Measurements from ENCODE around the gene EBF3. TPM values are rescaled to one million over a fixed set of nuclear protein-coding genes. Genes with fewer than 3 reads are reported as not detected.

EBF3 gene
- total RNA-seq, 1 experiment from 2014 or later: 0.22 TPM

- no peak overlapping the region for H2BK20ac ChIP-seq (ENCODE audit: low read depth, low read length, poor library complexity, severe bottlenecking)
- H3K27ac Mint-ChIP-seq: no peak overlapping the region
- peaks cover 3% of the 10 kb centered on the region; the same call in 1 of the 2 replicates for H3K27me3 Mint-ChIP-seq (ENCODE audit: low read depth)
Observed at GRCh38 chr10:129887986-129888783, 75.9 kb downstream of the EBF3 start.

More at GRCh38 chr10:129887986-129888783, 75.9 kb downstream of the EBF3 start:
- Histone ChIP-seq H3K9ac (ENCODE audit: extremely low read depth, insufficient read length, low read length) (no peak overlapping the region), H3K27ac (ENCODE audit: insufficient read length, low read depth, low read length) (no peak overlapping the region), H2BK120ac (ENCODE audit: low read depth, low read length, poor library complexity, severe bottlenecking) (no peak overlapping the region), H3K23ac (ENCODE audit: insufficient read length, low read depth, low read length) (no peak overlapping the region), H3K4ac (ENCODE audit: low read depth, low read length) (no peak overlapping the region), H3K79me2 (ENCODE audit: insufficient read depth, low read length) (no peaks in the 10 kb centered on the region), H4K8ac (replicated peaks; ENCODE audit: insufficient read length, low read depth, low read length) (no peak overlapping the region), H3K18ac (ENCODE audit: insufficient read length, low read depth, low read length) (no peak overlapping the region), H3K27me3 (ENCODE audit: insufficient read depth, low read length) (no peaks in the 10 kb centered on the region), H3K4me2 (ENCODE audit: insufficient read depth, insufficient read length, low read length) (no peak overlapping the region), H2BK15ac (ENCODE audit: low read depth, low read length) (no peak overlapping the region), H3K4me1 (ENCODE audit: insufficient read depth, low read length) (no peaks in the 10 kb centered on the region), H4K91ac (ENCODE audit: insufficient read length, low read depth, low read length) (no peak overlapping the region), H2AFZ (ENCODE audit: low read length) (no peak overlapping the region), H3K14ac (ENCODE audit: insufficient read depth, low read length) (no peak overlapping the region), H3K23me2 (ENCODE audit: insufficient read length, low read depth, low read length, poor library complexity, severe bottlenecking) (no peaks in the 10 kb centered on the region), H4K20me1 (ENCODE audit: control insufficient read depth, insufficient read depth, insufficient read length) (no peaks in the 10 kb centered on the region), H2BK5ac (ENCODE audit: insufficient read length, low read length) (no peak overlapping the region), H2BK12ac (ENCODE audit: insufficient read length, low read depth, low read length) (no peak overlapping the region), H3K9me3 (ENCODE audit: control insufficient read depth, low read depth, low read length) (no peaks in the 10 kb centered on the region), H2AK5ac (ENCODE audit: insufficient read length, low read length) (no peak overlapping the region), H3K79me1 (ENCODE audit: insufficient read depth, low read depth, low read length, poor library complexity, severe bottlenecking) (no peaks in the 10 kb centered on the region), H3K56ac (ENCODE audit: insufficient read length, low read depth, low read length) (no peak overlapping the region), H3T11ph (ENCODE audit: low read length) (no peak overlapping the region), H4K5ac (ENCODE audit: insufficient read length, low read depth, low read length) (no peak overlapping the region)
- WGBS (ENCODE audit: extremely low coverage, insufficient read length, low lambda C conversion rate): no CpG with 5 or more reads among the region's 35 CpGs
- no peak for DNase-seq
- H3K36me3 Mint-ChIP-seq (ENCODE audit: insufficient read depth in 1 of 3, low read depth in 3 of 3): no peaks in the 10 kb centered on the region
- no peaks in the 10 kb centered on the region; a peak in 1 of 5 replicates for H3K9me3 Mint-ChIP-seq
- H3K4me3 Mint-ChIP-seq: no peak overlapping the region
- no peak for TF ChIP-seq CTCF (conservative IDR thresholded peaks at IDR 0.05)
- H3K4me1 Mint-ChIP-seq: peaks cover 25 to 28% of the 10 kb centered on the region in 2 experiments
